HG03159 (cell line): ENCODE results near the gene DMXL2.
"Not testable (repeated sequence)": the region's sequence is repeated elsewhere in the genome, so short reads cannot be mapped to it uniquely, and the experiment has no call there.

Experiments
- ATAC-seq: cut with Tn5 transposase; IDR thresholded peaks from one replicate; pipeline ENCODE4 v1.9.1; 2021; ENCODE audit warnings: mild to moderate bottlenecking, moderate library complexity; ENCODE audit not compliant: unreplicated experiment

The DMXL2 gene

DNA sequence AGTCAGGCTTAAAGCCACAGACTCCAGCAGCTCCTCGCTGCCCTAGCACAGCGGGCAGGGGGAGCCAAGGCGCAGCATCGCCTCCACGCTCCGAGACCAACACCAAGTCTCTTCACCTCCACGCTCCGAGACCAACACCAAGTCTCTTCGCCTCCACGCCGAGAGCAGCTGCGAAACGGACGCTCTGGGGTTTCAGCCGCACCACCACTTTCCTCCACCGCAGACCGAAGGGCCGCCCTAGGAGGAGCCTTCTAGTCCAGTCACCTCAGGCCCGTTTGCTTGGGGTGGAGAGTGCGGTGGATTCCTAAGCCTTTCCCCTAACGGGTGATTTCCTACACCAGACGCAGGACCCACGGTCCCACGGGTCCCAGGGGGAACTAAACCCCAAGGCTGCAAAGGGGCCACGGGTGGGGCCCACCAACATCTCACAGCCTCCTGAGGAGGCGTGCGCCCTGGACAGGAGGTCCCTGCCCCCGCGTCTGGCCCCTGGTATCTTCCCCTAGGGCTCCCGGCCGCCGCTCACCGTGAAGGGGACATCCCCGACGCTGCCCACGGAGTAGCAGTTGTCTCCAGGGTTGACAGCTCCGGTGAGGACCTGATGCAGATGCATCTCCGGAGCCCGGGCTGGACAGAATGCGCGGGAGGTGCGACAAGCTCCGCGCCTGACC lies 501 bp downstream of the DMXL2 start:
- ATAC-seq: peak; percentile 46

- ATAC-seq: no peak
Measured at GRCh38 chr15:51621155-51621765, 1.3 kb downstream of the DMXL2 start.

DNA sequence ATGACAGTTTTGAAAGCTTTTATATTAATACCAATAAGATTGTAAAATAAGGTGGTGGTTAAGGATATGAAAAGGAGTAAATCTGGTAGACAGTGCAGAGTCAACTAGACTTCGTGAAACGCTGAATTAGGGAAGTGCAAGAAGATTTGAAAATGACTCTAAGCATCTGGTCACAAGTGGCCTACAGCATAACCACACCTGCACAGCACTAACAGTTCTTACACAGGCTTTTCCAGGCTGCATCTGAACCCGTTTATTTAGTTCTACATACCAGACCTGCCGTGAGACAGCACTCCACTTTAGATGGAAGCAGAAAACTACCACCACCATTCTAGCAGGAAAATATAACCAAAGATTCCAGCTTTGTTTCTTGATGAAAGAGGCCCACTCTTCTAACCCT lies 1.9 kb downstream of the DMXL2 start:
- ATAC-seq: no peak

- no peak for ATAC-seq
Measured at GRCh38 chr15:51620122-51620521, 2.4 kb downstream of the DMXL2 start.

GRCh38 chr15:51619331-51620035 lies 3.1 kb downstream of the DMXL2 start:
- ATAC-seq: no peak

DNA sequence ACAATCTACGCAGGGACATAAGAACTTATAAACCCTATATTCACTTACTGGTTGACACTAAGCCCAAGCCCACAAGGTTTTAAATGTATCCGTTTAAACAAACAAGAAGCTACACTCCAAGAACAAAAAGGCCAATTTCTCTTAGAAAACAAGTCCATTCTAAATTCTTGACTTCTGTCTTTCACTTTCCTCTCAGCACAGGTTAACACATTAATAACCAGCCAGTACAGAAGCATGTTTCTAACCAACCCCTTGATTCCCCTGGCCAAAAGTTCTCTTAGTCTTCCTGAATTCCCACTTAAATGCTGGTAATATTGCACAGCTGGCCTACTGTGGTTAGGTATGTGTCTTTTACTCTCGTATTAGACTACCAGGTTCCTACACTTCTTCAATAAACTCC lies 4.7 kb downstream of the DMXL2 start:
- ATAC-seq: no peak

GRCh38 chr15:51613951-51614350 lies 8.6 kb downstream of the DMXL2 start:
- ATAC-seq: no peak

DNA sequence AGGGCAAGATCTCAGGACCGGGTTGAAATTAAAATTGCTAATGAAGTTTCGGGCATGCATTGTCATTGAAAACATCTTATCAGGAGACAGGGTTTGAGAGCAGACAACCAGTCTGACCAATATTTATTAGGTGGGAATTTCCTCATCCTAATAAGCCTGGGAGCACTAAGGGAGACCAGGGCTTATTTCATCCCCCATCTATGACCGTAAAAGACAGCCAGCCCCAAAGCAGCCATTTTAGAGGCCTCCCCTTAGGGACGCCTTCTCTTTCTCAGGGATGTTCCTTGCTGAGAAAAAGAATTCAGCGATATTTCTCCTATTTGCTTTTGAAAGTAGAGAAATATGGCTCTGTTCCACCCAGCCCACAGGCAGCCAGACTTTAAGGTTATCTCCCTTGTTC lies 9.9 kb downstream of the DMXL2 start:
- ATAC-seq: not testable (repeated sequence)

GRCh38 chr15:51603462-51603948 lies 19.1 kb downstream of the DMXL2 start:
- not testable (repeated sequence) for ATAC-seq

DNA sequence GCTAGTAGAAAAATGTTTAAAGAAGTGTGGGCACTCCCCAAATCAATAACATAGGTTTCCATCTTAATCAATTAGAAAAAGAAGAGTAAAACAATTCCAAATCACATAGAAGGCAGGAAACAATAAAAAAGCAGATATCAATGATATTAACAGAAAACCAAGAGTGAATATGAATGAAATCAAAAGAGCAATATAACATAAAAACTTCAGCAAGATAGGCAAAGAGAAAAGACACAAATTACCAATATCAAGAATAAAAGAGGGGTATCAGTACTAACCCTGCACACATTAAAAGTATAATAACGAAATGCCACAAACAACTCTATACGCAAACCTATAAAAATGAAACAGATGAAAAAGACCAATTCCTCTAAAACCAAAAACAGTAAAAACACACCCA lies 19.6 kb downstream of the DMXL2 start:
- ATAC-seq: no peak

DNA sequence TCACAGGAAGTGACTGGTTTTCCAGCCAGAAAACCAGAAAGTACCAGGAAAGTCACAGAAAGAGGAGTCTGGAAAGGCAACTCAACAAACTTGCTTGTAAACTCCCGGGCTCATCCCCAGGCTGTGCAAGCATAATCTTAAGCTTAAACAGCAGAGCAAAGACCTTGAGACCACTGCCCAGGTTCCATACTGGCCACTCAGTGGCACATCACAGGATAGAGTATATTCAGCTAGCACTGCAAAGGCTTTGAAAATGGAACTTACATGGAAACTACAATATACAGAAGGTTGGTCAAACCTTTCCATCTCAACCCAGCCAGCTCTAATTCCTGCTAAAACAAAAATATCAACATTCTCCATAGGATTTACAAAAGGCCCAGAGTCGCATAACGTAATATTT lies 20.1 kb downstream of the DMXL2 start:
- no peak for ATAC-seq

DNA sequence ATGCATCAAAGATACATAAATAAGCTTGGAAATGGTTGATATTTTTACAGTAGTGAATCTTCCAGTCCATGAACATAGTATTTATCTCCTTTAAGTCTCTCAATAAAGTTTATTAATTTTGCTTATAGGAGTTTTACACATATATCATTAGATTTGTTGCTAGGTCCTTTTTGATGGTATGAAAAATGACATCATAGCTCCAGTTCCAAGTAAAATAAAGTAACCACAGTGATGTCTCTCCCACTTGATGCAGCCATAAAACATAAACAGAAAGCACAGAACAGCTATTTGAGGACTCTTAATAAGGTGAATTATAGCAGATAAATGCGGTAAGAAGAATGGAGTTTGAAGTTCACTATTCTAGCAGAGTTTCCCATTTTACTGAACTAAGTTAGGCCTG lies 20.8 kb downstream of the DMXL2 start:
- ATAC-seq: no peak

- ATAC-seq: no peak
Measured at GRCh38 chr15:51600114-51600513, 22.5 kb downstream of the DMXL2 start.

- ATAC-seq: no peak
Measured at GRCh38 chr15:51589881-51590568, 32.5 kb downstream of the DMXL2 start.

DNA sequence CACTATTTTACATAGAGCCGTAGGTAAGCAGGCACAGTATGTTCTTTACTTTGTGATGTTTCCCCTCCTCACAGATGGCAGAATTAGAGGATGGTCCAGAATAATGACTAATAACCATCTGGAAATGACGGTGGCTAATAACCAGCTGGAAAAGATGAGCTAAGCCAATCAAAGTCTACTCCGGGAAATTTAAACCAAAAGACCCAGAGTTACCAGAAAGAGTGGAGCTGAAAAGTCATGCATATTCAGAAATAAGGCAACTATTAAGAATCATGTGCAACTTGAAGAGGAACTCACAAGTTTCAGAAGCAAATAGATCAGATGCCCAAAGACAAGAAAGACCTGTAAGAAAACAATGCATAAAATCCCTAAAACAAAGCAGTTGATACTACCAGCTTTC lies 33.6 kb downstream of the DMXL2 start:
- no peak for ATAC-seq

GRCh38 chr15:51585986-51586385 lies 36.6 kb downstream of the DMXL2 start:
- ATAC-seq: no peak

- ATAC-seq: no peak
Measured at GRCh38 chr15:51580982-51581381, 41.6 kb downstream of the DMXL2 start.

GRCh38 chr15:51580385-51580784 lies 42.2 kb downstream of the DMXL2 start:
- no peak for ATAC-seq

- no peak for ATAC-seq
Measured at GRCh38 chr15:51579012-51579411, 43.6 kb downstream of the DMXL2 start.

DNA sequence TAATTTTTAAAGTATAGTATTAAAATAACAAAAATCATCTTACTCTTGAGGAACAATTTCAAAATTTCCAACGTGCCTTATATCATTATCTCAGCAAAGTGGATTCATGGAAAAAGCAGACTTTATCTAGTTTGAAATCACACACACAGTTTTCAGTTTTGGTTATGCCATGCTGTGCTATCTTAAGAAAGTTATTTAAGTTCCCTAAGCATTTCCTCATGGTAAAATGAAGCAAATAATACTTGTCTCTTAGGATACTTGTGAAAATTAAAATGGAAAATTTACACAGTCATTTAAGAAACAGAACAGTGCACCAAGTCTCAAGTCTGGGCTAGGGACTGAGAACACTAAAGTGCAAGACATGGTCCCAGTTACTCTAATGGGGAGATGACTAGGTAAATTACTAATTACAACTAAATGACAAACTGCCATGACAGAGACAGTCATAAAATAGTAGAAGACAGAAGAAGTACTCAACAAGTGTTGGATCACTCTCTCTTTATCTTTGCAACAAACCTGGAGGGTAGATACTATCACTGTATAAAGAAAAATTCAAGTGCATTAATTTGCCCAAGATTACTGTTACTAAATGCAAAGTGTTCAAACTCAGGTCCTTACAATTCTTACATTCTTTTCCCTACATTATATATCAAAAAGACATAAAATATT lies 44.8 kb downstream of the DMXL2 start:
- ATAC-seq: no peak

GRCh38 chr15:51576911-51577500 lies 45.6 kb downstream of the DMXL2 start:
- ATAC-seq: no peak
